Activated CD8-positive, alpha-beta T cell treated with anti-CD3 and anti-CD28 coated beads for 36 hours (primary cell): ENCODE results near the gene ECE1. TPM values are rescaled to one million over a fixed set of nuclear protein-coding genes. Genes with fewer than 3 reads are reported as not detected.

Experiments
- ATAC-seq: fragments of 200-7000 bp; cut with Tn5 transposase; one replicate; pipeline ENCODE4 v1.10.0; 2021; ENCODE audit warnings: mild to moderate bottlenecking, moderate library complexity
- CTCF ChIA-PET: fragments of 350-600 bp; sonication (Branson Sonifier 250); formaldehyde crosslinking; loops from one replicate; lab custom pipeline; 2021; ENCODE audit warnings: antibody characterized with exemption; lab: Charles Lee
- POLR2A ChIA-PET: fragments of 350-600 bp; sonication (Branson Sonifier 250); formaldehyde crosslinking; loops from one replicate; lab custom pipeline; 2021; ENCODE audit warnings: antibody characterized with exemption; lab: Charles Lee
- DNase-seq: peaks from one replicate; pipeline ENCODE4 v3.0.0-alpha.2; 2020
- H3K27ac Mint-ChIP-seq: one replicate; pipeline ENCODE4 v1.8.0; 2021; ENCODE audit warnings: mild to moderate bottlenecking, mixed read lengths
- H3K27me3 Mint-ChIP-seq: one replicate; pipeline ENCODE4 v1.8.0; 2021; ENCODE audit warnings: mixed read lengths
- H3K36me3 Mint-ChIP-seq: one replicate; pipeline ENCODE4 v1.8.0; 2021; ENCODE audit warnings: low read depth, mixed read lengths
- H3K4me1 Mint-ChIP-seq: one replicate; pipeline ENCODE4 v1.8.0; 2021; ENCODE audit warnings: low read depth, mixed read lengths
- H3K4me3 Mint-ChIP-seq: one replicate; pipeline ENCODE4 v1.8.0; 2021; ENCODE audit warnings: mild to moderate bottlenecking, moderate library complexity, mixed read lengths
- H3K9me3 Mint-ChIP-seq: one replicate; pipeline ENCODE4 v1.8.0; 2021; ENCODE audit warnings: mixed read lengths
- CTCF ChIP-seq: fragments of 200-600 bp; IDR thresholded peaks from one replicate; pipeline ENCODE4 v1.8.0; 2022; ENCODE audit warnings: antibody characterized with exemption, mild to moderate bottlenecking
- intact Hi-C: fragments of 100-400 bp; cut with micrococcal nuclease; formaldehyde crosslinking; loops from one replicate; pipeline ENCODE4 v1.10.0; 2022
- total RNA-seq, 2 experiments: library from RNA; stranded (reverse); gene quantifications; one replicate each; pipeline ENCODE4 v1.2.3, GENCODE V29; 2021

ECE1 gene
- total RNA-seq, 2 experiments from 2014 or later: 118 to 127 TPM

- H3K27me3 Mint-ChIP-seq: no peaks in the 10 kb centered on the region
- peaks cover 50% of the 10 kb centered on the region for H3K36me3 Mint-ChIP-seq
- H3K27ac Mint-ChIP-seq: peak overlapping the region; percentile 61
- H3K4me1 Mint-ChIP-seq: peaks cover 6% of the 10 kb centered on the region
- no peak for DNase-seq
- POLR2A ChIA-PET: interaction anchor here (0.6 kb wide), 1 partner anchor 417 kb away, joined by 3 read pairs; no protein-coding TSS in a partner anchor
- CTCF ChIA-PET: interaction anchor here (2.1 to 3.6 kb wide), 2 partner anchors 9 to 28 kb away, joined by 9 to 23 read pairs; no protein-coding TSS in a partner anchor
- H3K9me3 Mint-ChIP-seq: no peaks in the 10 kb centered on the region
- no peak for TF ChIP-seq CTCF
- ATAC-seq: no peak
- no peak overlapping the region for H3K4me3 Mint-ChIP-seq
- intact Hi-C loops: no loop called here
These were observed 48.3 kb downstream of the ECE1 start for GRCh38 chr1:21241771-21242581.

- Mint-ChIP-seq H3K27me3 (no peaks in the 10 kb centered on the region), H3K4me3 (no peak overlapping the region), H3K36me3 (peaks cover 48% of the 10 kb centered on the region), H3K9me3 (no peaks in the 10 kb centered on the region), H3K4me1 (peaks cover 6% of the 10 kb centered on the region), H3K27ac (no peak overlapping the region)
- ATAC-seq: no peak
- POLR2A ChIA-PET: interaction anchor here (1.2 kb wide), 1 partner anchor 11 kb away, joined by 3 read pairs; no protein-coding TSS in a partner anchor
- CTCF ChIA-PET: interaction anchor here (0.8 to 2.1 kb wide), 5 partner anchors 9 to 128 kb away, joined by 3 to 9 read pairs (median 5); no protein-coding TSS in a partner anchor
- DNase-seq: no peak
- TF ChIP-seq CTCF: no peak
- intact Hi-C loops: no loop called here
These were observed 49.6 kb downstream of the ECE1 start for GRCh38 chr1:21240706-21241105.

- Mint-ChIP-seq H3K4me1 (peaks cover 6% of the 10 kb centered on the region), H3K27me3 (no peaks in the 10 kb centered on the region), H3K4me3 (no peak overlapping the region), H3K27ac (peak overlapping the region; percentile 77), H3K36me3 (peaks cover 48% of the 10 kb centered on the region), H3K9me3 (no peaks in the 10 kb centered on the region)
- ATAC-seq (peak; percentile 74), DNase-seq (peak; percentile 59)
- ChIA-PET CTCF (interaction anchor here (1.6 to 2.1 kb wide), 2 partner anchors 16 to 129 kb away, joined by 7 to 9 read pairs; no protein-coding TSS in a partner anchor), POLR2A (no interaction called here)
- no peak for TF ChIP-seq CTCF
- intact Hi-C loops: no loop called here
These were observed 51.0 kb downstream of the ECE1 start for GRCh38 chr1:21239221-21239620.

GRCh38 chr1:21238141-21238800 lies 52.0 kb downstream of the ECE1 start:
- Mint-ChIP-seq H3K27ac (peak overlapping the region; percentile 34), H3K27me3 (no peaks in the 10 kb centered on the region), H3K4me3 (no peak overlapping the region), H3K4me1 (peaks cover 6% of the 10 kb centered on the region), H3K36me3 (peaks cover 50% of the 10 kb centered on the region), H3K9me3 (no peaks in the 10 kb centered on the region)
- ChIA-PET POLR2A (interaction anchor here (0.6 kb wide), 2 partner anchors 100 to 310 kb away, joined by 3 read pairs; no protein-coding TSS in a partner anchor), CTCF (interaction anchor here (1.6 to 1.8 kb wide), 3 partner anchors 14 to 130 kb away, joined by 3 to 8 read pairs (median 7); no protein-coding TSS in a partner anchor)
- intact Hi-C loops: no loop called here
- DNase-seq (no peak), ATAC-seq (no peak)
- TF ChIP-seq CTCF: no peak
